Duodenal mucosa (tissue), 2 donors: Measurements from ENCODE around the gene ISG15.

Experiments
- H3K27ac ChIP-seq: one replicate; pipeline ENCODE4 v1.7.0; 2013; ENCODE audit warnings: low read depth, low read length
- H3K27me3 ChIP-seq, 2 donors: one replicate each; pipeline ENCODE4 v1.7.0; 2013; ENCODE audit warnings: low read length in 2 of 2, control low read depth in 1 of 2; ENCODE audit not compliant: insufficient read depth in 2 of 2, control insufficient read depth in 1 of 2
- H3K36me3 ChIP-seq, 2 donors: one replicate each; pipeline ENCODE4 v1.7.0; 2013; ENCODE audit warnings: low read length in 2 of 2, control low read depth in 1 of 2; ENCODE audit not compliant: insufficient read depth in 2 of 2, control insufficient read depth in 1 of 2
- H3K4me1 ChIP-seq, 2 donors: one replicate each; pipeline ENCODE4 v1.7.0; 2013; ENCODE audit warnings: low read length in 2 of 2, control low read depth in 1 of 2; ENCODE audit not compliant: insufficient read depth in 2 of 2, control insufficient read depth in 1 of 2
- H3K4me3 ChIP-seq, 2 donors: one replicate each; pipeline ENCODE4 v1.7.0; 2013; ENCODE audit warnings: low read length in 2 of 2, low read depth in 1 of 2
- H3K9ac ChIP-seq, 2 donors: one replicate each; pipeline ENCODE4 v1.7.0; 2013; ENCODE audit warnings: low read length in 2 of 2, low read depth in 1 of 2
- H3K9me3 ChIP-seq, 2 donors: one replicate each; pipeline ENCODE4 v1.7.0; 2013; ENCODE audit warnings: low read length in 2 of 2, control low read depth in 1 of 2; ENCODE audit not compliant: control insufficient read depth in 1 of 2

ISG15 gene

GRCh38 chr1:1031659-1032235 is 18.4 kb downstream of the ISG15 start:
- Histone ChIP-seq H3K9ac (no peak overlapping the region), H3K9me3 (no peaks in the 10 kb centered on the region), H3K36me3 (peaks cover 0 to 3% of the 10 kb centered on the region in 2 donors), H3K4me1 (peaks cover 9 to 12% of the 10 kb centered on the region in 2 donors), H3K27ac (no peak overlapping the region), H3K27me3 (peaks cover 7% of the 10 kb centered on the region in 2 donors), H3K4me3 (no peak overlapping the region)

- Histone ChIP-seq H3K4me3 (peak overlapping the region; percentile 51 to 55), H3K27me3 (peaks cover 7 to 13% of the 10 kb centered on the region in 2 donors), H3K36me3 (peaks cover 0 to 2% of the 10 kb centered on the region in 2 donors), H3K27ac (no peak overlapping the region), H3K4me1 (peaks cover 9 to 12% of the 10 kb centered on the region in 2 donors), H3K9me3 (no peaks in the 10 kb centered on the region), H3K9ac (peak overlapping the region in 1 of 2 donors; percentile 4)
Observed at GRCh38 chr1:1032424-1032823, 19.1 kb downstream of the ISG15 start.

DNA sequence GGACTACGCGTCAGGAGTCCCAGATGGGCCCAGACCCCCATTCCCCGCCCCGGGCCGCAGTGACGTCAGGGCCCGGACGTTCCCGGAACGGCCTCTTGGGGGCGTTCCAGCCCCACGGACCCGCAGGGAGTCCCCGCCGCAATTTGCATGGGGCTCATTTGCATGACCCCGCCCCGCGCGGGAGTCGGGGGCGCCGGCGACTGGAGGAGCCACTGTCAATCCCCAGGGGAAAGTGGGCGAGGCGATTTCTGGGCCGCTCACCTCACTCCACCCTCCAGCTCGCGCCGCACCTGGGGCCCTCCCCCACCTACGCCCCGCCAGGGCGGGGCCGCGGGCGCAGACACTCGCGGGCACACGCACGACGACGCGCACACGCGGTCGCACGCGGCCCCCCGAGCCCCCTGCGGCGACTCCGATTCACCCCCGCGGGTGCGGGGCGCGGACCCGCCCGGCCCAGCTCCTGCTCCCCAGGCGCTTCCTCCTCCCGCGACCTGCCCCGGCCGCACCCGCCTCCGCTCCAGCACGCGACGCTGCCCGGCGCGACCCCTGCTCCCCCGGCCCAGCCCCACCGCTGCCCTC is 19.8 kb downstream of the ISG15 start:
- Histone ChIP-seq H3K36me3 (no peaks in the 10 kb centered on the region), H3K27me3 (peaks cover 9 to 19% of the 10 kb centered on the region in 2 donors), H3K4me3 (peak overlapping the region; percentile 51 to 55), H3K27ac (no peak overlapping the region), H3K4me1 (peaks cover 9 to 12% of the 10 kb centered on the region in 2 donors), H3K9ac (peak overlapping the region in 1 of 2 donors; percentile 4), H3K9me3 (no peaks in the 10 kb centered on the region)

DNA sequence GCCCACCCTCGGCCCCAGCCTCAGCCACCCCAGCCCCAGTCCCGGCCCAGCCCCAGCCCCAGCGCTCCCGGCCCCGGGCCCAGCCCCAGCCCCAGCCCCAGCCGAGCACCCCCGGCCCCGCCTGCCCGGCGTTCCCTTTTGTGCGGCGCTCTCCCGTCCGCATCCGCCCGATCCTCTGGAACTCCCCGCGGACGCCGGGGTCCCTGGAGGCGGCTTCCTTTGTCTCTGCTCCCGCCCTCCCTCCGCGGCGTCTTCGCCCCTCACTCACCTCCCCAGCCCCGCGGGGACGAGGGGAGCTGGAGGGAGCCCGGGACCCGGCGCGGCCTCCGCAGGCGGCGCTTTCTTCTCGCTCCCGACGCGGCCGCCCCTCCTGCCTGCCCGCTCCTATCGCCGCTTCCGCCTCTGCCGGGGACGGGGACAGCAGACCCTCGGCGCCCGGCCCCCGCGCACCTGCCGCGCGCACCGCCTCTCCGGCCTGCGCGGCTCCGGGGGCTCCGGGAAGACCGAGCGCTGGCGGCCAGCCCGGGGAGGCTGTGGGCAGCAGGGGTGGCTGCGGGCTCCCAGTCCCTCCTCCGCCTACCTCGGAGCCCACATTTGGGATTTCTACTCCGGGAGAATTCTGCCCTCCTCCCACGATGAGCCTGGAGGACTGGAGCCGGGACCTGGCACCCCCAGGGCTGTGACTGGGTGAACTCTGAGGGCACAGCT is 20.6 kb downstream of the ISG15 start:
- Histone ChIP-seq H3K9ac (no peak overlapping the region), H3K9me3 (no peaks in the 10 kb centered on the region), H3K4me3 (no peak overlapping the region), H3K27ac (no peak overlapping the region), H3K27me3 (peaks cover 14 to 26% of the 10 kb centered on the region in 2 donors), H3K4me1 (peaks cover 9 to 17% of the 10 kb centered on the region in 2 donors), H3K36me3 (no peaks in the 10 kb centered on the region)

DNA sequence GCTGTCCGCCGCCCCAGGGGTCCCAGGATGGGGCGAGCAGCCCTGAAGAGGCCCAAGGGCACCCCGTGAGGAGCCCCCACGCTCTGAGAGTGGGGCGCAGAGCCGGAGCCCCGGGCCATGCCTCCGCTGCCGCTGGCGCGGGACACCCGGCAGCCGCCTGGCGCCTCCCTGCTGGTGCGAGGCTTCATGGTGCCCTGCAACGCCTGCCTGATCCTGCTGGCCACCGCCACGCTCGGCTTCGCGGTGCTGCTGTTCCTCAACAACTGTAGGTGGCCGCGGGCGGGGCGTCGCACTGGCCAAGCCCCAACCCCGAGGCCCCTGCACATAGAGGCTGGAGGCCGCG is 21.1 kb downstream of the ISG15 start:
- peaks cover 15 to 31% of the 10 kb centered on the region in 2 donors for H3K27me3 ChIP-seq
- no peak overlapping the region for H3K4me3 ChIP-seq
- no peaks in the 10 kb centered on the region for H3K9me3 ChIP-seq
- no peak overlapping the region for H3K9ac ChIP-seq
- peaks cover 9 to 23% of the 10 kb centered on the region in 2 donors for H3K4me1 ChIP-seq
- no peak overlapping the region for H3K27ac ChIP-seq
- H3K36me3 ChIP-seq = no peaks in the 10 kb centered on the region

DNA sequence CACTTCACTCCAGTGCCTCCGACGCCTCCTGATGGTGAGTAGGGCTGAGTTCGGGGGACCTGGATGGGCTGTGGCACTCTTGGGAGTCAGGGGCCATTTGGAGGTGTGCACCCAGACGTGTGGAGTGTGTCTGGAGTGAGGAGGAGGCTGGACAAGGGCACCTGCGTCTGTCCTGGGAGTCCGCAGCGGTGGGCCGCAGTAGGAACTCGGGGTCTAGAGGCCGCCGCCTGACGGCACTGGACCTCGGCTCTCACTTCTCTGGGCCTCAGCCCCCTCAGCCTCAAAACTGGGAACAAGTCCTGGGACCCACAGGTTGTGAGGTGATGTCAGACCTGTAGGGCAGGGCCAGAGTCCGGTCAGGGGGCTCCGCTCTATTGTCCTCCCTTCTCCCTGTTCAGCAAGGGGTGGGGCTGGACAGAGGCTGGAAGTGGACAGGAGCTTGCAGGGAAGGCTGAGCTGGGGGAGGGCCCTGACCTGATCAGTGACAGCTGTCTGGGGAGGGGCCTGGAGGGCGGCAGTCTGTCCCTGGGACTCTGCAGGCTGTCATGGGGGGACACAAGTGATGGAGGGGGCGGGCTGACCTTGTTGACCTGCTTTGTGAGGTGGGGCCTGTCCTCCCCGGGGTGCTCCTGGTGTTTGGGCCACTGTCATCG is 22.1 kb downstream of the ISG15 start:
- no peak overlapping the region for H3K27ac ChIP-seq
- no peak overlapping the region for H3K4me3 ChIP-seq
- no peaks in the 10 kb centered on the region for H3K36me3 ChIP-seq
- no peak overlapping the region for H3K9ac ChIP-seq
- H3K9me3 ChIP-seq = no peaks in the 10 kb centered on the region
- H3K4me1 ChIP-seq = peaks cover 17 to 30% of the 10 kb centered on the region in 2 donors
- peaks cover 24 to 31% of the 10 kb centered on the region in 2 donors for H3K27me3 ChIP-seq

GRCh38 chr1:1037366-1038327 is 24.4 kb downstream of the ISG15 start:
- H3K27me3 ChIP-seq = peaks cover 17 to 31% of the 10 kb centered on the region in 2 donors

GRCh38 chr1:1038694-1039093 is 25.4 kb downstream of the ISG15 start:
- no peaks in the 10 kb centered on the region for H3K9me3 ChIP-seq
- H3K4me1 ChIP-seq = peaks cover 9 to 20% of the 10 kb centered on the region in 2 donors
- H3K27me3 ChIP-seq = peaks cover 17 to 31% of the 10 kb centered on the region in 2 donors
- H3K36me3 ChIP-seq = no peaks in the 10 kb centered on the region
- no peak overlapping the region for H3K27ac ChIP-seq
- H3K4me3 ChIP-seq = no peak overlapping the region
- H3K9ac ChIP-seq = no peak overlapping the region

More at GRCh38 chr1:1037366-1038327, 24.4 kb downstream of the ISG15 start:
- Histone ChIP-seq H3K4me3 (no peak overlapping the region), H3K4me1 (peaks cover 9 to 22% of the 10 kb centered on the region in 2 donors), H3K9me3 (no peaks in the 10 kb centered on the region), H3K36me3 (no peaks in the 10 kb centered on the region), H3K9ac (no peak overlapping the region), H3K27ac (no peak overlapping the region)

DNA sequence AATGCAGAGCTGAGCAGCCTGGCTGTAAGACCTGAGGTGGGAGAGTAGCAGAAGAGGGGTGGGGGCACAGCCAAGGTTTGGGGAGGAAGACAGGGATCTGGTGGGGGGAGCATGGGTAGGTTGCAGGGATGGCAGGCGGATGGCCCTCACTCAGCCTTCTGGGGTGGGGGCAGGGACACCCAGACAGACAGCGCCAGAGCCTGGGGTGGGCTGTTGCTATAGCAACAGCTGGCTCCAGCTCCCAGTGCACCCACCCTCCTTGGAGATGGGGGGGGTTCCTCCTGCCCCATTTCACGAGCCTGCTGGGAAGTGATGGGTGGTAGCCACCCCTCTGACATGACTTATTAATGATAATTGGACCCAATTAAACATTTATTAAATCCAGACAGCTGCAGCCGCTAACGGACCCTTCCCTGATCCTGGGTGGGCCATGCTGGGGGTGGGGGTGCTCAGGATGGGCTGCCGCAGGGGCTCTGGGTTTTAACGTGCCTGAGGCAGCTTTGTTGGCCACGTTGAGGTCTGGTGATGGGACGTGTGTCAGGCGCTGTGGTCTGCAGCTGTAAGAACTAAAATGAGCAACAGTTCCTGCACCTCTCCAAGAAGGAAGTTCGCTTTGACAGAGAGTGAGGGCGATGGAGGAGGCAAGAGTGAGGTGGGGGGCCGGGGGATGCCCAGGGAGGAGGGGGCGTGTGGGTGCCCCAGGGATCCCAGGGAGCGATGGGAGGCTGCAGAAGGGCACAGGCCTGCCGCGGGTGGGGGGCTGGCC is 26.0 kb downstream of the ISG15 start:
- peaks cover 9 to 20% of the 10 kb centered on the region in 2 donors for H3K4me1 ChIP-seq
- no peak overlapping the region for H3K9ac ChIP-seq
- H3K4me3 ChIP-seq = no peak overlapping the region
- H3K9me3 ChIP-seq = no peaks in the 10 kb centered on the region
- no peaks in the 10 kb centered on the region for H3K36me3 ChIP-seq
- H3K27me3 ChIP-seq = peaks cover 17 to 26% of the 10 kb centered on the region in 2 donors
- no peak overlapping the region for H3K27ac ChIP-seq
